Mesendoderm (in vitro differentiated cells): ENCODE data around the gene TBXA2R.

Experiments
- DNase-seq: peaks from one replicate; pipeline ENCODE4 v3.0.0; 2013
- H2AK5ac ChIP-seq: 2 replicates; pipeline ENCODE4 v1.6.1; 2013; ENCODE audit warnings: low read length, inconsistent platforms
- H2BK120ac ChIP-seq: 2 replicates; pipeline ENCODE4 v1.6.1; 2013; ENCODE audit warnings: low read depth, mild to moderate bottlenecking, low read length, moderate library complexity, mixed read lengths
- H2BK15ac ChIP-seq: replicated peaks from 2 replicates; pipeline ENCODE4 v1.6.1; 2013; ENCODE audit warnings: low read depth, mild to moderate bottlenecking, moderate library complexity
- H2BK5ac ChIP-seq: 2 replicates; pipeline ENCODE4 v1.6.1; 2013; ENCODE audit warnings: low read length, inconsistent platforms
- H3K18ac ChIP-seq: 2 replicates; pipeline ENCODE4 v1.6.1; 2013; ENCODE audit warnings: mild to moderate bottlenecking, low read length, mixed read lengths
- H3K23ac ChIP-seq: one replicate; pipeline ENCODE4 v1.6.1; 2013; ENCODE audit warnings: low read length
- H3K27ac ChIP-seq: 2 replicates; pipeline ENCODE4 v1.5.1; 2013; ENCODE audit warnings: low read depth, mild to moderate bottlenecking, inconsistent platforms, low read length, moderate library complexity
- H3K27me3 ChIP-seq: 2 replicates; pipeline ENCODE4 v1.6.1; 2013; ENCODE audit warnings: low read length, control low read depth, mild to moderate bottlenecking, inconsistent platforms; ENCODE audit not compliant: insufficient read depth, poor library complexity
- H3K36me3 ChIP-seq: 2 replicates; pipeline ENCODE4 v1.6.1; 2013; ENCODE audit warnings: low read length, inconsistent platforms; ENCODE audit not compliant: control insufficient read depth, insufficient read depth
- H3K4ac ChIP-seq: one replicate; pipeline ENCODE4 v1.6.1; 2013; ENCODE audit warnings: low read depth, mild to moderate bottlenecking, low read length, moderate library complexity
- H3K4me1 ChIP-seq: 2 replicates; pipeline ENCODE4 v1.6.1; 2013; ENCODE audit warnings: low read depth, low read length, inconsistent platforms; ENCODE audit not compliant: control insufficient read depth
- H3K4me2 ChIP-seq: 2 replicates; pipeline ENCODE4 v1.6.1; 2013; ENCODE audit warnings: low read length
- H3K4me3 ChIP-seq: 2 replicates; pipeline ENCODE4 v1.5.1; 2013; ENCODE audit warnings: mild to moderate bottlenecking, low read length
- H3K56ac ChIP-seq: one replicate; pipeline ENCODE4 v1.6.1; 2013; ENCODE audit warnings: low read length
- H3K79me1 ChIP-seq: 2 replicates; pipeline ENCODE4 v1.6.1; 2013; ENCODE audit warnings: low read length, inconsistent platforms
- H3K79me2 ChIP-seq: 2 replicates; pipeline ENCODE4 v1.6.1; 2013; ENCODE audit warnings: mild to moderate bottlenecking, low read length; ENCODE audit not compliant: control insufficient read depth, insufficient read depth
- H3K9ac ChIP-seq: 2 replicates; pipeline ENCODE4 v1.6.1; 2013; ENCODE audit warnings: low read length, inconsistent platforms
- H4K5ac ChIP-seq: one replicate; pipeline ENCODE4 v1.6.1; 2013; ENCODE audit warnings: low read length
- H4K8ac ChIP-seq: one replicate; pipeline ENCODE4 v1.6.1; 2013; ENCODE audit warnings: low read depth, mild to moderate bottlenecking, control low read depth, low read length, moderate library complexity
- WGBS: extraction: QIAGEN DNeasy Blood & Tissue Kit; methylation state at CpG from one replicate; pipeline ENCODE4 v1.1.7; 2013; ENCODE audit warnings: low lambda C conversion rate, missing lambda C conversion rate; ENCODE audit not compliant: insufficient coverage; ENCODE audit errors: extremely low coverage; 5-methylcytosine and 5-hydroxymethylcytosine counted together

TBXA2R gene

DNA sequence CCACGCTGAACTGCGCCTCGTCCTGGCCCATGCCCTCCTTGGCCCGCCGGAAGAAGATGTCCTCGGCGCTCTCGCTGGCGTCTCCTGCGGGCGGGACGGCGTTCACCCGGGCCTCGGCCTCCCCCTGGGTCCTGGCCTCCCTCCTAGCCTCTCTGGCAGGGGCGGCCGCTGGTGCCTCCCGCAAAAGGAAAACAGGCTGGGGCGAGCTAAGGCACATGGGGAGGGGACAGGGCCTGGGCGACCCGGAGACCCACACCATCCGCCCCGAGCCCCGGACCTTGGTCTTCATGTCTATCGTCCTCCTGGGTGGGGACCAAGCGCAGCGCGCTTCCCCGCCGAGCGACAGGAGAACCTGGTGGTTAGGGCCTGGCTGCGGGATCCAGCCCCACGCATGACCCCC is 5.7 kb upstream of the TBXA2R start:
- H3K18ac ChIP-seq: no peak overlapping the region
- no CpG with 5 or more reads among the region's 33 CpGs for WGBS
- no peak overlapping the region for H2BK15ac ChIP-seq
- no peaks in the 10 kb centered on the region for H3K27me3 ChIP-seq
- H3K9ac ChIP-seq: no peak overlapping the region
- no peak for DNase-seq
- H4K8ac ChIP-seq: no peak overlapping the region
- H3K4ac ChIP-seq: no peak overlapping the region
- no peak overlapping the region for H4K5ac ChIP-seq
- no peak overlapping the region for H3K27ac ChIP-seq
- no peak overlapping the region for H3K56ac ChIP-seq
- no peak overlapping the region for H3K4me3 ChIP-seq
- H3K23ac ChIP-seq: no peak overlapping the region
- H3K36me3 ChIP-seq: peaks cover 2% of the 10 kb centered on the region
- peaks cover 4% of the 10 kb centered on the region for H3K4me1 ChIP-seq
- H2BK120ac ChIP-seq: no peak overlapping the region
- no peak overlapping the region for H2BK5ac ChIP-seq
- no peak overlapping the region for H3K4me2 ChIP-seq
- no peaks in the 10 kb centered on the region for H3K79me1 ChIP-seq
- H2AK5ac ChIP-seq: no peak overlapping the region
- no peaks in the 10 kb centered on the region for H3K79me2 ChIP-seq

DNA sequence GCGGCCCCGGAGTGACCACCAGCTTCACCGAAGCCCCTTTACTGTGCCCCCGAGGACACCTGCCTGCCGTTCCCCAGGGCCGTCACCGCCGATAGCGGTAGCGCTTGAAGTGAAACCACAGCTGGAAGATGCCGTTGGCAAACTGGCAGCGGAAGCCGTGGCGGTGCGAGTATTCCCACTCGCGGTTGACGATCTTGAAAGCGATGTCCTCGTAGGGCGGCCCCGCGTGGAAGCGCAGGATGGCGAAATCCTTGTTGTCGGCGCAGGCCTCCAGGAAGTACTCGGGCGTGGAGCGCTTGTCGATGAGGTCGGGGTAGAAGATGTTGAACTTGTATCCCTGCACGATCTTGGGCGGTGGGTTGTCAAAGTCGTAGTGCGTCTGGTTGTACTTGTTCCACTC is 5.2 kb upstream of the TBXA2R start:
- H3K56ac ChIP-seq: no peak overlapping the region
- H3K79me2 ChIP-seq: no peaks in the 10 kb centered on the region
- no peak overlapping the region for H4K8ac ChIP-seq
- no peak overlapping the region for H3K18ac ChIP-seq
- peaks cover 4% of the 10 kb centered on the region for H3K4me1 ChIP-seq
- no peaks in the 10 kb centered on the region for H3K27me3 ChIP-seq
- no peak overlapping the region for H3K9ac ChIP-seq
- H2BK5ac ChIP-seq: no peak overlapping the region
- no CpG with 5 or more reads among the region's 36 CpGs for whole genome bisulfite sequencing
- no peak overlapping the region for H3K4me3 ChIP-seq
- H4K5ac ChIP-seq: no peak overlapping the region
- no peak overlapping the region for H3K23ac ChIP-seq
- DNase-seq: no peak
- H3K27ac ChIP-seq: no peak overlapping the region
- H3K36me3 ChIP-seq: peaks cover 2% of the 10 kb centered on the region
- H2BK15ac ChIP-seq: no peak overlapping the region
- H3K4me2 ChIP-seq: no peak overlapping the region
- no peak overlapping the region for H3K4ac ChIP-seq
- H2AK5ac ChIP-seq: no peak overlapping the region
- H2BK120ac ChIP-seq: no peak overlapping the region
- H3K79me1 ChIP-seq: no peaks in the 10 kb centered on the region

DNA sequence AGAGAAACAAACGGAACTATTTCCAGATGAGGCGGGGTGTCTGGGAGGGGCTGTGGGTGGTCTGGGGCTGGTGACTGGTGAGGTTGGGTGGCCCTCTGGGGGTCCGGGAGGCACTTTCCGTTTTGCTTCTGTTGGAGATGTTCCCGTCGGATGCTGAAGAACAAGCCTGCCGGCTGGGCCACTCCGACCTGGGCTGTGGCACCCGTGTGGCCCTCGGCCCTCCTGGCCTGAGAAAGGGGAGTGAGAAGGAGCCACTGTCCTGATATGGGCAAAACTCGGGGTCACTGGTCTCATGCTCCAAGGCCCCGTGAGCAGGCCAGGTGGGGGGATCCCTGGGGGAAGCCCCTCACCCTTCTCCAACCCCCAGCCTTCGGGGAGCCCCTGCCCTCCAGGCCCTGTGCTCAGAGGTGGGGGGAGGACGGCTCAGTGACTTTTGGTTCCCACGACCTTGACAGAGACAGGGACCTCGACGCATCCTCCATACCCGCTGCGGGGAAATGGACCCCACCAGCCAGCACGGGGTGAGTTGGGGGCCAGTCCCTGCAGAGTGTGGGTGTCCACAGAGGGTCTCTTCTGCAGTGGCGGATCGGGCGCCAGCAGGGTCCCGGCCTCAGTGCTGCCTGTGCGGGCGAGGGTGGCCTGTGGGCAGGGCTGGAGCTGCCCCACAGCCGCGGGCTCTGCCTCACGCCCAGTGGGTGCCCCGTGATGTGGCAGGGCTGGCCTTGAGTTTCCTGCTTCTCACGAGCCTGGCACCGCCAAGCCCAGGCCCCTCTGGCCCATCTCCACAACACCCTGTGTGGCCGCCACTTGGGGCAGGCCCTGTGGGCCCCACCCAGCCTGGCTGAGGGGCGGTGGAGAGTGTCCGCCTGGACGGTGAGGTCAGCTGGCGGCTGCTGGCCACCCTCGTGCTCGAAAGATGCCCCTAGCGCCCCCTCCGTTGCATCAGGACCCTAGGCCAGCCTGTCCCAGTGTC is 4.4 kb upstream of the TBXA2R start:
- Histone ChIP-seq H3K27ac (no peak overlapping the region), H2AK5ac (no peak overlapping the region), H2BK15ac (no peak overlapping the region), H4K5ac (no peak overlapping the region), H3K4ac (no peak overlapping the region), H3K18ac (no peak overlapping the region), H3K4me1 (peaks cover 4% of the 10 kb centered on the region), H3K36me3 (peaks cover 2% of the 10 kb centered on the region), H4K8ac (no peak overlapping the region), H3K27me3 (no peaks in the 10 kb centered on the region), H3K4me3 (no peak overlapping the region), H3K79me1 (no peaks in the 10 kb centered on the region), H3K56ac (no peak overlapping the region), H2BK5ac (no peak overlapping the region), H3K23ac (no peak overlapping the region), H3K9ac (no peak overlapping the region), H3K4me2 (no peak overlapping the region), H3K79me2 (no peaks in the 10 kb centered on the region), H2BK120ac (no peak overlapping the region)
- DNase-seq: no peak
- WGBS: no CpG with 5 or more reads among the region's 41 CpGs

DNA sequence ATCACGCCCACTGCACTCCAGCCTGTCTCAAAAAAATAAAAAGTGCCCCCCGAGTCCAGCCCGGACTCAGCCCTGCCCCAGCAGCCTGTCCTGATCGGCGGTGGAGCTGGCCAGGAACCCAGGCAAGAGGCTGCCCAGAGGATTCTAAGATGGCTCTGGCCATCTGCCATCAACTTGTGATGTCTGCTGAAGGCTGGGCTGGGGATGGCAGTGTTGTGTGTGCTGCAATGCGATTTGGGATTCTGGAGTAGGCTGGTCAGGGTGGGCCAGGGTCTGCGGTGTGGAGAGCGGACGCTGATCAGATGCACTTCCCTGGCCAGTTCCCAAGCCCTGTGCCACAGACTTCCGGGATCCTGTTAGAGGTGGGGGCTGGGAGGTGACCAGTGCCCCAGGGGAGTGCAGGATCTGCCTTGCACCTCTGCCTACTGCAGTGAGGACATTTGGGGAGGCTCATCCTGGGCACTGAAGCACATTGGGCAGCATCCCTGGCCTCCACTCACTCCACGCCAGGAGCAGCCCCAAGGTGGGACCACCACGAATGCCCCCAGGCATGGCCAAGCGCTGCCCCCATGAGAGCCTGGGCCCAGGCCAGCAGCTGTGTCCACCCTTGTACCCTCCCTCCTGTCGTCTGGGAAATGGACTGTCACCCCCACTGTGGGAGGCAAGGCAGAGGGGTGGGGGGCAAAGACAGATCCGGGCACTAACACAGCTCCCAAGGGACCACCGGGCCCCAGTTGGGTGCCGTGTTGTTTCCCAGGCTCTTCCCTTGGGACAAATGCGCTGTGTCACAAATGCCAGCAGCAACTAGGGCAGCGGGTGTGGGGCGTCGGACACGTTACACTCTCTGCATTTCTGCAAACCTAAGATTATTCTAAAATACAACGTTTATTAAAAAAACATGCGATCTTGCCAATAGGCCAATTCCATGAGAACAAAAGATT is 3.4 kb upstream of the TBXA2R start:
- WGBS: no CpG with 5 or more reads among the region's 24 CpGs
- H2BK120ac ChIP-seq: no peak overlapping the region
- H3K4me2 ChIP-seq: no peak overlapping the region
- H4K8ac ChIP-seq: no peak overlapping the region
- H3K4ac ChIP-seq: no peak overlapping the region
- H3K56ac ChIP-seq: no peak overlapping the region
- no peak overlapping the region for H3K4me3 ChIP-seq
- no peak overlapping the region for H3K9ac ChIP-seq
- peaks cover 2% of the 10 kb centered on the region for H3K36me3 ChIP-seq
- DNase-seq: no peak
- no peak overlapping the region for H2BK15ac ChIP-seq
- peaks cover 4% of the 10 kb centered on the region for H3K4me1 ChIP-seq
- H4K5ac ChIP-seq: no peak overlapping the region
- no peak overlapping the region for H3K27ac ChIP-seq
- H3K18ac ChIP-seq: no peak overlapping the region
- no peaks in the 10 kb centered on the region for H3K79me2 ChIP-seq
- H3K27me3 ChIP-seq: no peaks in the 10 kb centered on the region
- no peak overlapping the region for H3K23ac ChIP-seq
- H2AK5ac ChIP-seq: no peak overlapping the region
- no peaks in the 10 kb centered on the region for H3K79me1 ChIP-seq
- H2BK5ac ChIP-seq: no peak overlapping the region

DNA sequence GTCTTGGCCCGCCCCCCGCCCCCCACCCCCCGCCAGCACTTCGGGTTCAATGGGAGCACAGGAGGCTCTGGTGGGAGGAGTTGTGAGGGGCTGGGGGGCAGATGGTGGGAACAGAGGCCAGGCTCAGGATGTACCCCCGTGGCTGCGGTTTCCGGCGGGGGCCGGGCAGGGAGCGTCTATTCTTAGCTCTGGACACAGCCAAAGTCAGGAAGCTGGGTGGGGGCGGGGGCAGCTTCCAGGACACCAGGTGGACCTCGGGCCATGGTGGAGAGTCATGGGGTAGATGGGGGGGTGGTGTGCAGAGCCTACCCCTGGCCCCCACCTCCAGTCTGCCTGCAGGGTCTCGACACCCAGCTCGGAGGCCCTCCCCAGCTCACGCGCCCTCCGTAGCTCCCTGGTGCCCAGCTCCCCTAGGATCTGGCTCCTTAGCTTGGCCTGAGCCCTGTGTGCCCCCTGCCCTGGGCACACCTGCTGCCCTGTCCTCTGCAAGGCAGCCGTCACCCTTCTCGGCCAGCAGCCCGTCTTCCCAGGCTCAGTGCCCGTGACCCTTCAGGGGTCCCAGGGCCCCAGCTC is 2.2 kb upstream of the TBXA2R start:
- Histone ChIP-seq H2BK120ac (no peak overlapping the region), H3K23ac (no peak overlapping the region), H4K5ac (no peak overlapping the region), H3K36me3 (peaks cover 2% of the 10 kb centered on the region), H3K4me1 (peaks cover 4% of the 10 kb centered on the region), H3K79me1 (no peaks in the 10 kb centered on the region), H3K18ac (no peak overlapping the region), H4K8ac (no peak overlapping the region), H3K9ac (no peak overlapping the region), H2BK5ac (no peak overlapping the region), H2BK15ac (no peak overlapping the region), H3K4me3 (no peak overlapping the region), H2AK5ac (no peak overlapping the region), H3K4me2 (no peak overlapping the region), H3K56ac (no peak overlapping the region), H3K27me3 (no peaks in the 10 kb centered on the region), H3K4ac (no peak overlapping the region), H3K27ac (no peak overlapping the region), H3K79me2 (no peaks in the 10 kb centered on the region)
- no peak for DNase-seq
- WGBS: no CpG with 5 or more reads among the region's 21 CpGs
